ENCODE measurements around the gene CPZ.

Gene CPZ

GRCh38 chr4:8612646-8613045, 20.1 kb downstream of the CPZ start:
- no peak for DNase-seq (ENCODE audit: insufficient read length, low spot score)
- FAIRE-seq = no peak
- TF ChIP-seq POLR2AphosphoS5 (IDR thresholded peaks at IDR 0.05; ENCODE audit: low read depth, low read length) = no peak

DNA sequence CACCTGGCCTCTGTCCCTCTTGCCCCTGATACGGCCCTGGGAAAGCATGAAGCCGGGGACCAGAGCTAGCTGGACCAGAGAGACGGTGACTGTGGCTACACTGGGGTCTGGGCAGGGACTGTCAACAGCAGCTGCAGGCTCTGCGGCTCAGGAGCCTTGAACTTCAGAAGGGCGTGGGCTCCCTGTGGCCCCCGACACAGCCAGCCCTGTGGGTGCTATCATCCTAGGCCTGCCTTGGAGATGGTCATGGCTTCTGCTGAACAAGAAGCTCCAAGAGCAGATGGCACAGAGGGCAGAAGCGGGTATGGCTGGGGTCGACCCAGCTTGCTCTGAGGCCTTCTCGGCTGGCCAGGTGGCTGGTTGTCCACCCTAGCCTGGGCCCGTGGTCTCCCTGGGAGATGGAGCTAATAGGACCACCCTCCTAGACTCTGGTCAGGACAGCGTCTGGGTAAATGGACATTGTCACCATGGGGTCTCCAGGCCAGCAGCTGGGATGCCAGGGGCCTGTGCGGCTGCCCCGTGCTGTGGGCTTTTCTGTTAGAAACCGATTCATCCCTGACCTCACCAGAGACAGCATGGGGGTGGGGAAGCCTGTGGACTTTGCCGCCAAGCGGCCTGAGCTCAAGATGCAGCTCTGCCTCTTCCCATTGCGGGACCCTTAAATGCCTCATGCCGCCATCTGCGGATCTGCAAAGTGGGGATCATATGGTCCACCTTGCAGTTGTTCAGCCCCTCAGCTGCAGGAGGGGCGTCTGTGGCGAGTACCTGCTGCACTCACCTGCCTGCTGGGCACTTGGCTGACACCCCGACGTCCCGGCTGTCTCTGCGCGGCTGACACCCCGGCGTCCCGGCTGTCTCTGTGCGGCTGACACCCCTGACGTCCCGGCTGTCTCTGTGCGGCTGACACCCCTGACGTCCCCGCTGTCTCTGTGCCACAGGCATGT, 21.1 kb downstream of the CPZ start:
- FAIRE-seq = no peak

DNA sequence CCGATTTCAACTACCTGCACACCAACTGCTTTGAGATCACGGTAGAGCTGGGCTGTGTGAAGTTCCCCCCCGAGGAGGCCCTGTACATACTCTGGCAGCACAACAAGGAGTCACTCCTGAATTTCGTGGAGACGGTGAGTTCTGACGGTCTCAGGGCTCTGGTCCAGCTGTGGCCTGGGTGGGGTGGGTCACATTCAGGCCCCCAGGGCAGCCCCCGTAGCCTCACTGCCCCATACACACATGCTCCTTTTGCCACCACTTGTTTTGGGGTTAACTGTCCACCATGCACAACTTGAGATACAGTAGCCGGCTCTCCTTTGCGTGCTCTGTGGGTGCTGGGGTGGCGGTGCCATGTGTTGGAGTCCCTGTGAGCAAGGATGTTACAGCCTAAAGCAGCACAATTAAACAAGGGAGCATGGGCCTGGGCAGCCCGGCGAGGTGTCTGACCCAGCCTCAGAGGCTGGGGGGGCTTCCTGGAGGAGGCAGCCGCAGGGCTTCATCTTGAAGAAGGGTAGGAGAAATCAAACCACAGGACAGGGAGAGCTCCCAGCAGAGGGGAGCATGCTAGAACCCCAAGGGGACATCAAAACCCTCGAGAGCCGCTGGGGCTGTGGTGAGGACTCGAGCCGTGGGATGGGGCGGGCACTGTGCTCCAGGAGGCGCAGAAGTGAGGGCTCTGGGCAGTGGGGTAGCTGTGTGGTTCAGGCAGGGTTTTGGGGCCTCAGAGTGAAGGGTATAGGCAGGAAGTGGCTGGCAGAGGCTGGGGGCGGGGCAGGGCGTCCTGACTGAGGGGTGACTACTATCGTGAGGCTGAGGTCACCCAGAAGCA, 22.0 kb downstream of the CPZ start:
- FAIRE-seq (no peak), DNase-seq (ENCODE audit: insufficient read length, low spot score) (no peak)
- no peak for TF ChIP-seq TAF1 (IDR thresholded peaks at IDR 0.05; ENCODE audit: low read depth, low read length)
- TF ChIP-seq SPI1 (IDR thresholded peaks at IDR 0.05; ENCODE audit: low read depth, low read length) = no peak
- TF ChIP-seq POU2F2 (IDR thresholded peaks at IDR 0.05; ENCODE audit: low read depth, low read length) = no peak
- TF ChIP-seq PAX5 (IDR thresholded peaks at IDR 0.05; ENCODE audit: insufficient read depth, low read length, severe bottlenecking) = no peak
- TF ChIP-seq POLR2AphosphoS5 (IDR thresholded peaks at IDR 0.05; ENCODE audit: low read depth, low read length) = no peak
- TF ChIP-seq POLR2A (IDR thresholded peaks at IDR 0.05; ENCODE audit: low read depth, low read length) = no peak

More for the DNA sequence above, 21.1 kb downstream of the CPZ start:
- TF ChIP-seq TAF1 (IDR thresholded peaks at IDR 0.05; ENCODE audit: low read depth, low read length) = no peak
- TF ChIP-seq POLR2A (IDR thresholded peaks at IDR 0.05; ENCODE audit: low read depth, low read length) = no peak
- TF ChIP-seq SPI1 (IDR thresholded peaks at IDR 0.05; ENCODE audit: low read depth, low read length) = no peak
- no peak for TF ChIP-seq POLR2AphosphoS5 (IDR thresholded peaks at IDR 0.05; ENCODE audit: low read depth, low read length)
- TF ChIP-seq POU2F2 (IDR thresholded peaks at IDR 0.05; ENCODE audit: low read depth, low read length) = no peak
- no peak for TF ChIP-seq PAX5 (IDR thresholded peaks at IDR 0.05; ENCODE audit: insufficient read depth, low read length, severe bottlenecking)
- no peak for DNase-seq (ENCODE audit: insufficient read length, low spot score)

- FAIRE-seq (no peak), DNase-seq (ENCODE audit: insufficient read length, low spot score) (no peak)
- TF ChIP-seq TAF1 (IDR thresholded peaks at IDR 0.05; ENCODE audit: low read depth, low read length) = no peak
Measured at GRCh38 chr4:8615366-8615765, 22.8 kb downstream of the CPZ start.

- no peak for FAIRE-seq
- DNase-seq (ENCODE audit: insufficient read length, low spot score) = no peak
- no peak for TF ChIP-seq POLR2AphosphoS5 (IDR thresholded peaks at IDR 0.05; ENCODE audit: low read depth, low read length)
- no peak for TF ChIP-seq SPI1 (IDR thresholded peaks at IDR 0.05; ENCODE audit: low read depth, low read length)
- TF ChIP-seq POLR2A (IDR thresholded peaks at IDR 0.05; ENCODE audit: low read depth, low read length) = no peak
- no peak for TF ChIP-seq TAF1 (IDR thresholded peaks at IDR 0.05; ENCODE audit: low read depth, low read length)
- no peak for TF ChIP-seq PAX5 (IDR thresholded peaks at IDR 0.05; ENCODE audit: insufficient read depth, low read length, severe bottlenecking)
- no peak for TF ChIP-seq POU2F2 (IDR thresholded peaks at IDR 0.05; ENCODE audit: low read depth, low read length)
Measured at GRCh38 chr4:8615921-8616787, 23.6 kb downstream of the CPZ start.

DNA sequence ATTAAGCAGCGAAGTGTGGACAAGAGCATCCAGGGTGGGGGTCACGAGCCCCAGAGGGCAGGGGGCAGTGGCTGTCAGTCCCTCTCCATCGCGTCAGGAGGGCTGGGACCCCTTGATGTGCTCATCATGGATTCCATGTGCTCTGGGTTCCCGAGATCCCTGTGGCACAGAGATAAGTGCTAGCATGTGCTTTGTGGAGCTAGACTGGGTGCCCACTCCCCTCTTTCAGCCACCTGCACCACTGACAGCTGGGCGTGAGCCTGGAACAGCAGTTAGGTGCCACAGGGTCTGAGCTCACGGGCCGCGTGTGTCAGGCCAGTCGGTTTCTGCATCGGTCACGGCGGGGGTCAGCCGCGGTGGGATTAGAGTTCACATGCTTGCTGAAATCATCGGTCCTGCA, 24.3 kb downstream of the CPZ start:
- TF ChIP-seq POLR2AphosphoS5 (IDR thresholded peaks at IDR 0.05; ENCODE audit: low read depth, low read length) (no peak), TAF1 (IDR thresholded peaks at IDR 0.05; ENCODE audit: low read depth, low read length) (no peak), PAX5 (IDR thresholded peaks at IDR 0.05; ENCODE audit: insufficient read depth, low read length, severe bottlenecking) (no peak), SPI1 (IDR thresholded peaks at IDR 0.05; ENCODE audit: low read depth, low read length) (no peak), POU2F2 (IDR thresholded peaks at IDR 0.05; ENCODE audit: low read depth, low read length) (no peak), POLR2A (IDR thresholded peaks at IDR 0.05; ENCODE audit: low read depth, low read length) (no peak)
- FAIRE-seq = no peak
- no peak for DNase-seq (ENCODE audit: insufficient read length, low spot score)

DNA sequence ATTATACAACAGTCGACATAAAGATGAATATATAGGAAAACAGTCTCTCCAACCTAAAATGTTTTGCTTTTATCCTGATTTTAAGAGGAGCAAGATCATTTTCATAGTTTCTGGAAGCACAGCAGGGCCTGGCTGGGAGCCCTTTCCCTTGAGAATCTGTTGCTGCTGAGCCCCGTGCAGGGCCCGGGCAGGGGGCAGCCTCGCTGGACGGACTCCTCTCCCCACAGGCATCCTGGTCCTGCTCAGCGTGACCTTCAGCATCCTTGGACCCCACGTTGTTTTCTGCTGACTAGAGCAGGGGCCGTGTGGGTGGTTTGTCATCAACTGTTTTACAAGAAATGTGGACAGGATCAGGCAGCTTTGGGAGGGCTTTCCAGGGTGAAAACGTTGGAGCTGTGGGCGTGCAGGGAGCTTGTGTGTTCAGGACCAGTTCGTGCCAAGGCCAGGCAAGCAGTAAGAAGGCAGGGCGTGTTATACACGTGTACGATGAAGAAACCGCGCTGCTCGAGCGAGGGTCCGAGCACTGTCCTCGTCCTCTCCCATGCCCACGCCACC, 25.0 kb downstream of the CPZ start:
- no peak for FAIRE-seq
- TF ChIP-seq POLR2AphosphoS5 (IDR thresholded peaks at IDR 0.05; ENCODE audit: low read depth, low read length) = no peak
- TF ChIP-seq PAX5 (IDR thresholded peaks at IDR 0.05; ENCODE audit: insufficient read depth, low read length, severe bottlenecking) = no peak
- TF ChIP-seq SPI1 (IDR thresholded peaks at IDR 0.05; ENCODE audit: low read depth, low read length) = no peak
- DNase-seq (ENCODE audit: insufficient read length, low spot score) = no peak

DNA sequence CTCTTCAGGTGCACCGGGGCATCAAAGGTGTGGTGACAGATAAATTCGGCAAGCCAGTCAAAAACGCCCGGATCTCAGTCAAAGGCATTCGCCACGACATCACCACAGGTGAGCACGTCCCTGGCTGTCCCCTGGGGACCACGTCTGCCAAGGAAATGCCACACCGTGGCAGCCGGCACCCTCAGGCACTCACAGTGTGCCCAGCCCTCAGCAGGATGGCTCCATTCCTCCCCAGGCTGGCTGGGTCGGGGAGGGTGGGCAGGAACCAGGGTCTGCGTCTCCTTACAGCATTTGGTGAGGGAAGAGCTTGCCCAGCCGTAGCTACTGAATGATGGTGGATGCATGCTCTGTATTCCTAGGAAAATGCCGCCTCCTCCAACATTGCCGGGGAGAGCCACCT, 25.9 kb downstream of the CPZ start:
- TF ChIP-seq POLR2A (IDR thresholded peaks at IDR 0.05; ENCODE audit: low read depth, low read length) (no peak), TAF1 (IDR thresholded peaks at IDR 0.05; ENCODE audit: low read depth, low read length) (no peak), POU2F2 (IDR thresholded peaks at IDR 0.05; ENCODE audit: low read depth, low read length) (no peak), POLR2AphosphoS5 (IDR thresholded peaks at IDR 0.05; ENCODE audit: low read depth, low read length) (no peak), SPI1 (IDR thresholded peaks at IDR 0.05; ENCODE audit: low read depth, low read length) (no peak), PAX5 (IDR thresholded peaks at IDR 0.05; ENCODE audit: insufficient read depth, low read length, severe bottlenecking) (no peak)
- FAIRE-seq = no peak
- no peak for DNase-seq (ENCODE audit: insufficient read length, low spot score)
